ENCODE measurements around the gene TTLL7. TPM values are rescaled to one million over a fixed set of nuclear protein-coding genes. Genes with fewer than 3 reads are reported as not detected.

The TTLL7 gene
- total and polyA plus RNA-seq, 2 donors (not counting 1 experiment from before 2014, with no cell fraction given), result 0.01 TPM; not detected in 1

DNA sequence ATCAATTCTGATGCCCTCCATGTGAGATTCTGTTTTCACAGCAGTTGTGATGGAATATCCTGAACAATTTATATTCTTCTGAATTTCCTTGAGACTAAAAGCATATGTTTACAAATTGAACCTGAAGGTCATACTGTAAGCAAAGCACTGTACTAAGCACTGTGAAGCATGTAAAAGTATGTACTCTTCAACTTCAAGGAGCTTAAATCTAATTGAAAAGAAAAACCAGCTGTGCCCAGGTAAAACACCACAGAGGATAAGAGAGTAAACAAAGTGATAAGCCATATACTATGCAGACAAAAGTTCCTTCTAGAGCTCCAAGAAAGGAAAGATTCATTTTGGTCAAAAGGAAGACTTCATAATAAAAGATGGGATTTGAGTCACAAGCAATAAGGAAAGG, 71.9 kb downstream of the TTLL7 start:
- no peaks in the 10 kb centered on the region for H3K9me3 Mint-ChIP-seq (ENCODE audit: insufficient read depth)
- Histone ChIP-seq H3K79me2 (ENCODE audit: control insufficient read depth, insufficient read depth, low read length) (no peaks in the 10 kb centered on the region), H3K27ac (ENCODE audit: low read length in 2 of 2) (no peak overlapping the region), H3K4me1 (ENCODE audit: control insufficient read depth in 2 of 2, insufficient read depth in 2 of 2, low read length in 2 of 2) (no peaks in the 10 kb centered on the region), H2AFZ (ENCODE audit: insufficient read depth, low read depth, low read length, poor library complexity, severe bottlenecking) (no peak overlapping the region), H3K36me3 (replicated peaks in 1 of 2; ENCODE audit: control extremely low read depth in 1 of 2, control insufficient read depth in 1 of 2, extremely low read depth in 1 of 2, insufficient read depth in 2 of 2, low read length in 1 of 2) (no peaks in the 10 kb centered on the region), H3K9ac (ENCODE audit: low read length) (no peak overlapping the region), H3K4me3 (ENCODE audit: control extremely low read depth in 1 of 5, extremely low read depth in 1 of 5, insufficient read depth in 1 of 5, low read depth in 2 of 5, low read length in 4 of 5) (no peak overlapping the region), H3K27me3 (replicated peaks in 1 of 4; ENCODE audit: control extremely low read depth in 1 of 4, control insufficient read depth in 3 of 4, insufficient read depth in 4 of 4, low read length in 3 of 4) (no peaks in the 10 kb centered on the region), H4K20me1 (ENCODE audit: control insufficient read depth, insufficient read depth, low read length, poor library complexity, severe bottlenecking) (no peaks in the 10 kb centered on the region), H3K4me2 (replicated peaks; ENCODE audit: low read depth, low read length, poor library complexity, severe bottlenecking) (no peak overlapping the region), H3K9me3 (ENCODE audit: control extremely low read depth in 1 of 3, control insufficient read depth in 2 of 3, insufficient read depth in 1 of 3, low read length in 2 of 3) (no peaks in the 10 kb centered on the region)
- ATAC-seq (ENCODE audit: low read depth) (no peak), DNase-seq (no peak)
- ChIA-PET POLR2A (no interaction called here), CTCF (interaction anchor here (1.1 to 3.1 kb wide), 3 partner anchors 196 to 827 kb away, joined by 3 to 8 read pairs (median 4); no protein-coding TSS in a partner anchor)
- TF ChIP-seq, protein P1, sequence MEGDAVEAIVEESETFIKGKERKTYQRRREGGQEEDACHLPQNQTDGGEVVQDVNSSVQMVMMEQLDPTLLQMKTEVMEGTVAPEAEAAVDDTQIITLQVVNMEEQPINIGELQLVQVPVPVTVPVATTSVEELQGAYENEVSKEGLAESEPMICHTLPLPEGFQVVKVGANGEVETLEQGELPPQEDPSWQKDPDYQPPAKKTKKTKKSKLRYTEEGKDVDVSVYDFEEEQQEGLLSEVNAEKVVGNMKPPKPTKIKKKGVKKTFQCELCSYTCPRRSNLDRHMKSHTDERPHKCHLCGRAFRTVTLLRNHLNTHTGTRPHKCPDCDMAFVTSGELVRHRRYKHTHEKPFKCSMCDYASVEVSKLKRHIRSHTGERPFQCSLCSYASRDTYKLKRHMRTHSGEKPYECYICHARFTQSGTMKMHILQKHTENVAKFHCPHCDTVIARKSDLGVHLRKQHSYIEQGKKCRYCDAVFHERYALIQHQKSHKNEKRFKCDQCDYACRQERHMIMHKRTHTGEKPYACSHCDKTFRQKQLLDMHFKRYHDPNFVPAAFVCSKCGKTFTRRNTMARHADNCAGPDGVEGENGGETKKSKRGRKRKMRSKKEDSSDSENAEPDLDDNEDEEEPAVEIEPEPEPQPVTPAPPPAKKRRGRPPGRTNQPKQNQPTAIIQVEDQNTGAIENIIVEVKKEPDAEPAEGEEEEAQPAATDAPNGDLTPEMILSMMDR (IDR thresholded peaks at IDR 0.05), result no peak
- no peak for TF ChIP-seq EZH2 (IDR thresholded peaks at IDR 0.05; ENCODE audit: borderline replicate concordance, insufficient read depth, low read depth, low read length, poor library complexity, severe bottlenecking)
- no peak overlapping the region for H3K4me3 Mint-ChIP-seq
- H3K4me1 Mint-ChIP-seq, result no peaks in the 10 kb centered on the region
- H3K27ac Mint-ChIP-seq, result no peak overlapping the region
- intact Hi-C loops (cut with micrococcal nuclease), result no loop called here
- H3K27me3 Mint-ChIP-seq, result no peaks in the 10 kb centered on the region

DNA sequence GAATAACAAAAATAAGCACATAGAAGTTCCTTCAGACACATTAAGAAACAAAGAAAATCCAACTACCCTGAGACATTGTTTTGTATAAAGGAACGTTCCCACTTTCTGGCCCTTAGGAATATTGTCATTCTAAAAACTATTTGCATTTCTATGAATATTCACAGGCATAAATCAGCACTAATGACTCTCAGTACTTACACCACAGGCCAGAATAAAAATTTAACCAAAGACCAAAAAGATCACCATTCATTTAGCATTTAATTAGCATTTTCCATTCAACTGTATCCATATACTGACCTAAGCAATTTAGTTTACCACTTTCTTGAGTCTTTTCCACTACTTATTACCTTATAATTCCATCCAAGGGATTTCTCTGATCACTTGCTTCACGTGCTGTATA, 75.4 kb downstream of the TTLL7 start:
- no peak overlapping the region for H3K27ac ChIP-seq (ENCODE audit: low read length in 2 of 2)
- no peak overlapping the region for H2AFZ ChIP-seq (ENCODE audit: insufficient read depth, low read depth, low read length, poor library complexity, severe bottlenecking)
- no peak overlapping the region for H3K4me3 Mint-ChIP-seq
- ATAC-seq (ENCODE audit: low read depth) (no peak), DNase-seq (no peak)
- no peaks in the 10 kb centered on the region for H3K27me3 Mint-ChIP-seq
- POLR2A ChIA-PET, result no interaction called here
- no peaks in the 10 kb centered on the region for H3K9me3 Mint-ChIP-seq (ENCODE audit: insufficient read depth)
- TF ChIP-seq, protein P1 (IDR thresholded peaks at IDR 0.05), result no peak
- TF ChIP-seq EZH2 (IDR thresholded peaks at IDR 0.05; ENCODE audit: borderline replicate concordance, insufficient read depth, low read depth, low read length, poor library complexity, severe bottlenecking), result no peak
- no peaks in the 10 kb centered on the region for H3K9me3 ChIP-seq (ENCODE audit: control extremely low read depth in 1 of 3, control insufficient read depth in 2 of 3, insufficient read depth in 1 of 3, low read length in 2 of 3)
- CTCF ChIA-PET, result no interaction called here
- no peaks in the 10 kb centered on the region for H3K27me3 ChIP-seq (replicated peaks in 1 of 4; ENCODE audit: control extremely low read depth in 1 of 4, control insufficient read depth in 3 of 4, insufficient read depth in 4 of 4, low read length in 3 of 4)
- intact Hi-C loops (cut with micrococcal nuclease), result no loop called here
- H3K36me3 ChIP-seq (replicated peaks in 1 of 2; ENCODE audit: control extremely low read depth in 1 of 2, control insufficient read depth in 1 of 2, extremely low read depth in 1 of 2, insufficient read depth in 2 of 2, low read length in 1 of 2), result no peaks in the 10 kb centered on the region
- H3K4me3 ChIP-seq (ENCODE audit: control extremely low read depth in 1 of 5, extremely low read depth in 1 of 5, insufficient read depth in 1 of 5, low read depth in 2 of 5, low read length in 4 of 5), result no peak overlapping the region
- H4K20me1 ChIP-seq (ENCODE audit: control insufficient read depth, insufficient read depth, low read length, poor library complexity, severe bottlenecking), result no peaks in the 10 kb centered on the region
- H3K27ac Mint-ChIP-seq, result no peak overlapping the region
- H3K4me1 Mint-ChIP-seq, result no peaks in the 10 kb centered on the region
- H3K4me1 ChIP-seq (ENCODE audit: control insufficient read depth in 2 of 2, insufficient read depth in 2 of 2, low read length in 2 of 2), result no peaks in the 10 kb centered on the region
- no peak overlapping the region for H3K4me2 ChIP-seq (replicated peaks; ENCODE audit: low read depth, low read length, poor library complexity, severe bottlenecking)
- H3K9ac ChIP-seq (ENCODE audit: low read length), result no peak overlapping the region
- WGBS (ENCODE audit: insufficient coverage), result 40% methylated on average over 1 of the region's 2 CpGs
- no peaks in the 10 kb centered on the region for H3K79me2 ChIP-seq (ENCODE audit: control insufficient read depth, insufficient read depth, low read length)

All from B cell (primary cell).